ENCODE measurements around the gene MASP2. TPM values are rescaled to one million over a fixed set of nuclear protein-coding genes. Genes with fewer than 3 reads are reported as not detected.
A peak's percentile ranks its signal among the peaks of the same experiment; 100 is the strongest.

The MASP2 gene
- total and polyA plus RNA-seq, 10 of the 15 experiments (the other 5 are each of a cell fraction or from before 2014, with no cell fraction given): 0.04 to 0.21 (median 0.06) TPM; not detected in 7

DNA sequence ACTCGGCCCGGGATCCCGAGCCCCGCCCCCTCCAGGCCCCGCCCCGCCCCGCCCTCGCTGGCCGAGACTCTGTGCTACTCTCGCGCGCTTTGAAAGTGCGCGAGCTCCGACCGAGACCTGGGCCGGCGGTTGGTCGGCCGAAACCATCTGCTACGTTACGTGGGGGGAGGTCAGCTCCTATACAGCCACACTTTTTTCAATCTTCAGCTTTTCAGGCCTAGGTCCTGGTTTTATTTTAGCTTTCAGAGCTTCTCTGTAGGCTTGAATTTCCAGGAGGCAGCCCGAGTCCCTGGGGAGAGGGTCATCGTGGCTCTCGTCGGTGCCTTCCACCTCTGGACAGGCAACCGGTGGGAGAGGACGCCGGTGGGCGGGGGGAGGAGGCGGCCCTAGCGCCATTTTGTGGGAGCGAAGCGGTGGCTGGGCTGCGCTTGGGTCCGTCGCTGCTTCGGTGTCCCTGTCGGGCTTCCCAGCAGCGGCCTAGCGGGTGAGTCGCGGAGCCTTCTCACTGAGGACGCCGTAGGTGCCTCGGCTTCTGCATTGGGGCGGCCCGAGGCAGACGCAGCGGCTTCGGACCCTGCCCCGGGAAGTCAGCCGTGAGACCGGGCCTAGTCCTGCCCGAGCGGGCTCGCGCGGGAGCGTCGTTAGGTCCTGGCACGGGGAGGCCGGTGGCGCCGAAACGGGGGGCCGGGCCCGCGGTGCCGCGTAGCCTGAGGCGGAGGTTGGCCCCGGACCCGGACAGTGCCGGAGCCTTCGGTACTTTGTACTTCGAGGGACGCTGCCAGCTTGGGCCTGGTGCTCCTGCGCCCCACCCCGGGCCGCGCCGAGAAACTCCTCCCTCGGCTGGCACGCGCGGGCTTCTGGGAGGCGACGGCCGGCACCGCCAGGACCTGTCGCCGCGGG lies 34.5 kb downstream of the MASP2 start, which contains the start of gene TARDBP (continued):
- TF ChIP-seq, protein P1, sequence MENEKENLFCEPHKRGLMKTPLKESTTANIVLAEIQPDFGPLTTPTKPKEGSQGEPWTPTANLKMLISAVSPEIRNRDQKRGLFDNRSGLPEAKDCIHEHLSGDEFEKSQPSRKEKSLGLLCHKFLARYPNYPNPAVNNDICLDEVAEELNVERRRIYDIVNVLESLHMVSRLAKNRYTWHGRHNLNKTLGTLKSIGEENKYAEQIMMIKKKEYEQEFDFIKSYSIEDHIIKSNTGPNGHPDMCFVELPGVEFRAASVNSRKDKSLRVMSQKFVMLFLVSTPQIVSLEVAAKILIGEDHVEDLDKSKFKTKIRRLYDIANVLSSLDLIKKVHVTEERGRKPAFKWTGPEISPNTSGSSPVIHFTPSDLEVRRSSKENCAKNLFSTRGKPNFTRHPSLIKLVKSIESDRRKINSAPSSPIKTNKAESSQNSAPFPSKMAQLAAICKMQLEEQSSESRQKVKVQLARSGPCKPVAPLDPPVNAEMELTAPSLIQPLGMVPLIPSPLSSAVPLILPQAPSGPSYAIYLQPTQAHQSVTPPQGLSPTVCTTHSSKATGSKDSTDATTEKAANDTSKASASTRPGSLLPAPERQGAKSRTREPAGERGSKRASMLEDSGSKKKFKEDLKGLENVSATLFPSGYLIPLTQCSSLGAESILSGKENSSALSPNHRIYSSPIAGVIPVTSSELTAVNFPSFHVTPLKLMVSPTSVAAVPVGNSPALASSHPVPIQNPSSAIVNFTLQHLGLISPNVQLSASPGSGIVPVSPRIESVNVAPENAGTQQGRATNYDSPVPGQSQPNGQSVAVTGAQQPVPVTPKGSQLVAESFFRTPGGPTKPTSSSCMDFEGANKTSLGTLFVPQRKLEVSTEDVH (IDR thresholded peaks at IDR 0.05; ENCODE audit: low read depth, partially characterized antibody): peak; percentile 70
- TF ChIP-seq RB1 (IDR thresholded peaks at IDR 0.05; ENCODE audit: borderline replicate concordance) (peak; percentile 85; the same call in 1 of the 2 replicates), MTA3 (IDR thresholded peaks at IDR 0.05; ENCODE audit: borderline replicate concordance, low read length) (no peak), SUPT20H (IDR thresholded peaks at IDR 0.05; ENCODE audit: borderline replicate concordance, control insufficient read depth, low read depth, low read length) (no peak), KAT2A (conservative IDR thresholded peaks at IDR 0.05; ENCODE audit: control insufficient read depth, low read depth, low read length) (no peak), KLF5 (IDR thresholded peaks at IDR 0.05; ENCODE audit: partially characterized antibody) (peak; percentile 100)
- TF ChIP-seq, protein P2, sequence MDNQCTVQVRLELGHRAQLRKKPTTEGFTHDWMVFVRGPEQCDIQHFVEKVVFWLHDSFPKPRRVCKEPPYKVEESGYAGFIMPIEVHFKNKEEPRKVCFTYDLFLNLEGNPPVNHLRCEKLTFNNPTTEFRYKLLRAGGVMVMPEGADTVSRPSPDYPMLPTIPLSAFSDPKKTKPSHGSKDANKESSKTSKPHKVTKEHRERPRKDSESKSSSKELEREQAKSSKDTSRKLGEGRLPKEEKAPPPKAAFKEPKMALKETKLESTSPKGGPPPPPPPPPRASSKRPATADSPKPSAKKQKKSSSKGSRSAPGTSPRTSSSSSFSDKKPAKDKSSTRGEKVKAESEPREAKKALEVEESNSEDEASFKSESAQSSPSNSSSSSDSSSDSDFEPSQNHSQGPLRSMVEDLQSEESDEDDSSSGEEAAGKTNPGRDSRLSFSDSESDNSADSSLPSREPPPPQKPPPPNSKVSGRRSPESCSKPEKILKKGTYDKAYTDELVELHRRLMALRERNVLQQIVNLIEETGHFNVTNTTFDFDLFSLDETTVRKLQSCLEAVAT (IDR thresholded peaks at IDR 0.05): peak; percentile 76

Data from GM12878 (cell line).